ENCODE data around the gene ANKRD42. TPM values are rescaled to one million over a fixed set of nuclear protein-coding genes. Genes with fewer than 3 reads are reported as not detected.

ANKRD42 gene
- total RNA-seq, 2 donors from 2014 or later: 8.0 to 8.2 TPM

DNA sequence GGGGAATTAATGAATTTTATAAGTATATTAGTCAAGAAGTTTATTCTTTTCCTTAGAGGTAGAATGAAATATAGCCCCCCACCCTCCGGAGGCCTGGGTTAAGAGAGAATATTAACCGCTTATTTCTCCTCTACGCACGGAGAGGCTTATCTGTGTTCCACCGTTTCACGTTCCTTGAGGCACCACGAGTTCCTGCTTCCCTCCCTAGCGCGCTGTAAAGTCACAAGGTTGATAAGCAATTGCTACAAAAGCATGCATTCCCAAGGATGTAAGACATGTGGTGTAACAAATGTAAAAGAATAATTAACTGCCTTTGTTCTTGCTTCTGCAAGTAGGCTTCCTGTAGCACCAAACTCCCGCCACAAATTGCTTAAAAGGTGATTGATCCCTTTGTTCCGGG is 1.5 kb upstream of the ANKRD42 start:
- Histone ChIP-seq H3K4me3 (no peak overlapping the region), H3K27me3 (no peaks in the 10 kb centered on the region), H3K9me3 (no peaks in the 10 kb centered on the region), H3K36me3 (no peaks in the 10 kb centered on the region), H3K27ac (no peak overlapping the region), H3K4me1 (no peaks in the 10 kb centered on the region), H3K9ac (ENCODE audit: low read depth in 2 of 2, low read length in 2 of 2) (no peak overlapping the region)
- intact Hi-C loops (cut with DNase I): loop anchor here (10.0 kb wide), 1 partner anchor 117 kb away; the partner anchor contains the start of gene RAB30
- TF ChIP-seq, protein P1, sequence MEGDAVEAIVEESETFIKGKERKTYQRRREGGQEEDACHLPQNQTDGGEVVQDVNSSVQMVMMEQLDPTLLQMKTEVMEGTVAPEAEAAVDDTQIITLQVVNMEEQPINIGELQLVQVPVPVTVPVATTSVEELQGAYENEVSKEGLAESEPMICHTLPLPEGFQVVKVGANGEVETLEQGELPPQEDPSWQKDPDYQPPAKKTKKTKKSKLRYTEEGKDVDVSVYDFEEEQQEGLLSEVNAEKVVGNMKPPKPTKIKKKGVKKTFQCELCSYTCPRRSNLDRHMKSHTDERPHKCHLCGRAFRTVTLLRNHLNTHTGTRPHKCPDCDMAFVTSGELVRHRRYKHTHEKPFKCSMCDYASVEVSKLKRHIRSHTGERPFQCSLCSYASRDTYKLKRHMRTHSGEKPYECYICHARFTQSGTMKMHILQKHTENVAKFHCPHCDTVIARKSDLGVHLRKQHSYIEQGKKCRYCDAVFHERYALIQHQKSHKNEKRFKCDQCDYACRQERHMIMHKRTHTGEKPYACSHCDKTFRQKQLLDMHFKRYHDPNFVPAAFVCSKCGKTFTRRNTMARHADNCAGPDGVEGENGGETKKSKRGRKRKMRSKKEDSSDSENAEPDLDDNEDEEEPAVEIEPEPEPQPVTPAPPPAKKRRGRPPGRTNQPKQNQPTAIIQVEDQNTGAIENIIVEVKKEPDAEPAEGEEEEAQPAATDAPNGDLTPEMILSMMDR (IDR thresholded peaks at IDR 0.05): no peak
- no peak for DNase-seq

DNA sequence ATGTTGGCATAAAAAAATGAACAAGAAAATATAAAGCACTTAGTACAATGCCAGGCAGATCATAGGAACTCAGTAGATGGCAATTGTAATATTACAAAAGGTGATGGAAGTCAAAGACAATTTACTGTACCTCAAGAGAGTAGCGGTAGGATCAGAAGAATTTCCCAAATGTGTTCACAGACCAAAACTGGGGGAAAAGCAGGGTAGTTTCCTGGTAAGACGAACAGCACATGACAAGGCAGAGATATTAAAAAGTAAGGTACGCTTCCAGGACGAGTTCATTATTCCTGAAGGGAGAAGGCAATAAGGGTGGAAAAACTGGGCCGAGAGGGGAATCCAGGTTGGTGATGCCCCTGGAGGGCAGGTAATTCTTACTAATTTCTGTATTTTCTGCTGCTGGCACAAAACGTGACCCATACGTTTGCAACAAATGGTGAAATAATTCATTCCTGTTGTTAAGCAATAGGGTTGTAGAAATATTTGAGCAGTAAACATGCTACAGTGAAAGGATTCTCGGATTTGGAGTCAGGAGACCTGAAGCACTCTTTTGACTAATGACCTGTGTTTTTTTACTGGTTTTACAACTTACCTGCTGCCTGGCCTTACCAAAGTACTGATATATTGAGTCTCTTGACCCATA is 786 bp upstream of the ANKRD42 start:
- no peak for DNase-seq
- Histone ChIP-seq H3K27ac (peak overlapping the region; percentile 89), H3K9ac (ENCODE audit: low read depth in 2 of 2, low read length in 2 of 2) (peak overlapping the region; percentile 86 to 95), H3K9me3 (no peaks in the 10 kb centered on the region), H3K27me3 (no peaks in the 10 kb centered on the region), H3K4me3 (peak overlapping the region; percentile 67), H3K36me3 (no peaks in the 10 kb centered on the region), H3K4me1 (no peaks in the 10 kb centered on the region)
- TF ChIP-seq, protein P1 (IDR thresholded peaks at IDR 0.05): no peak
- intact Hi-C loops (cut with DNase I): loop anchor here (10.0 kb wide), 1 partner anchor 118 kb away; the partner anchor contains the start of gene RAB30

DNA sequence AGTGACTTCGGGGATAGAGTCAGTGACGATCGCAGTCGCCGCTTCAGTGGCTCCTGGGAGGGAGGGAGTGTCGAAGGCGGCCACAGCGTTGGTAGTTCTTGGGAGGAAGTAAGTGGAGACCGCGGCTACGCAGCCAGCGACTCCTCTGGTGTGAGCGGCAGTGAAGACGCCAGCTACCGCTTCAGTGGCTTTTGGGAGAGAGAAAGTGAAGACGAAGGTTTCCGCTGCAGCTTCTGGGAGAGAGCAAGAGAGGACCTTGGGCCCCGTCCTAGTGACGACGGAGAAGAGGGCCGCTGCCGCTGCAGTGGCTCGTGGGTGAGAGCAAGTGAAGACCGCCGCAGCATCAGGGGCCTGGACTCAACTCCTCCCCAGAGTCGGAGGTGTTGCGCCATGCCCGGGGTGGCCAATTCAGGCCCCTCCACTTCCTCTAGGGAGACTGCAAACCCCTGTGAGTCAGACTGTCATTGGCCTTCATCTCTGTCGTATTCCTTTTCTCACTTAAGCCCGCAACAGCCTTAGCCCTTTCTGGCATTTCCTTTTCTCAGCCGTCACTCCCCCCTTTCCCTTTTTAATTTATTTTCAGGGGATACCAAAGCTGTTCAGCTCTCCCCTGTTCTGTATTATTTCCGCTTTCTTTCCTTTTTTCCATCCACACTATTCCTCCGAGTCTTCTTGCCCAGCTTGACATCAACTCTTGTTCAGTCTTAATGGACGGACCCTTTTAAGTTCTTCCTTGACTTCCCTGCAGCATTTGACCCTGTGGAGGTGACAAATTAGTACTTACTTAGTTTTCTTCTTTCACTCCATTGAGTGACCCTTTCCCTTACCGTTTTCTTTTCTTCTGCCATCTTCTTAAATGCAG is 1.0 kb downstream of the ANKRD42 start:
- Histone ChIP-seq H3K4me3 (peak overlapping the region; percentile 67), H3K4me1 (no peaks in the 10 kb centered on the region), H3K27me3 (no peaks in the 10 kb centered on the region), H3K9ac (ENCODE audit: low read depth in 2 of 2, low read length in 2 of 2) (peak overlapping the region; percentile 84 to 95), H3K27ac (peak overlapping the region; percentile 89), H3K36me3 (no peaks in the 10 kb centered on the region), H3K9me3 (no peaks in the 10 kb centered on the region)
- intact Hi-C loops (cut with DNase I): loop anchor here (10.0 kb wide), 1 partner anchor 120 kb away; the partner anchor contains the start of gene RAB30
- peak; percentile 68 for DNase-seq
- TF ChIP-seq, protein P1 (IDR thresholded peaks at IDR 0.05): no peak

DNA sequence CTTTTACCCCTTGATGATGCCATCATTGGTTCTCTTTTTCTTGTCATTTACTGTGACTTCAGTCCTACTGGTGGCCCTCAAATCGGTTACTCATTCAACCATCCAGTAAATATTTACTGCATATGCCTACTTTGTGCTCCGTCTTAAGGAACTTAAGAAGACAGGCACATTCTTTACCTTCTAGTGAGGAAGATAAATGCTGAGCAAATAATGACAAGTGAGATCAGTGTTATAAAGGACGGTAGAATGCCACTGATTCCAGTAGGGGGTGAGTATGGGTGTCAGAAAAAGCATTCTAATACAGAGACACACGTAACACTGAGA is 1.6 kb downstream of the ANKRD42 start:
- Histone ChIP-seq H3K27ac (peak overlapping the region; percentile 89), H3K9ac (ENCODE audit: low read depth in 2 of 2, low read length in 2 of 2) (peak overlapping the region; percentile 84 to 95), H3K36me3 (no peaks in the 10 kb centered on the region), H3K4me1 (no peaks in the 10 kb centered on the region), H3K4me3 (peak overlapping the region; percentile 67), H3K9me3 (no peaks in the 10 kb centered on the region), H3K27me3 (no peaks in the 10 kb centered on the region)
- intact Hi-C loops (cut with DNase I): loop anchor here (10.0 kb wide), 1 partner anchor 120 kb away; the partner anchor contains the start of gene RAB30
- DNase-seq: no peak
- TF ChIP-seq, protein P1 (IDR thresholded peaks at IDR 0.05): no peak

DNA sequence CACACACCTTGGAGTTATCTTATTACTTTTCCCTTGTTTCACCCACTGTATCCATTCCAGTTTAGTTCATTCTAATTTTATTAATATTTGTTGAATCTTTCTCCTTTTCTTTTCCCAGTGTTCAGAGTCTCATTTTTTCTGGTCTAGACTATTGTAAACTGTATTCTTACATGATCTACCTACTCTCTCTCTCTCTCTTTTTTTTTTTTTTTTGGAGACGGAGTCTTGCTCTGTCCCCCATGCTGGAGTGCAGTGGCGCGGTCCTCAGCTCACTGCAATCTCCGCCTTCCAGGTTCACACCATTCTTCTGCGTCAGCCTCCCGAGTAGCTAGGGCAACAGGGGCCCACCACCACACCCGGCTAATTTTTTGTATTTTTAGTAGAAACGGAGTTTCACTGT is 2.1 kb downstream of the ANKRD42 start:
- H3K4me3 ChIP-seq: no peak overlapping the region
- no peaks in the 10 kb centered on the region for H3K36me3 ChIP-seq
- no peaks in the 10 kb centered on the region for H3K9me3 ChIP-seq
- TF ChIP-seq, protein P1 (IDR thresholded peaks at IDR 0.05): no peak
- no peak overlapping the region for H3K9ac ChIP-seq (ENCODE audit: low read depth in 2 of 2, low read length in 2 of 2)
- no peaks in the 10 kb centered on the region for H3K27me3 ChIP-seq
- intact Hi-C loops (cut with DNase I): loop anchor here (10.0 kb wide), 1 partner anchor 121 kb away; the partner anchor contains the start of gene RAB30
- H3K27ac ChIP-seq: no peak overlapping the region
- no peaks in the 10 kb centered on the region for H3K4me1 ChIP-seq
- no peak for DNase-seq

Data from colonic mucosa (tissue), 4 donors.